ENCODE measurements around the gene RIMBP2.
"Not testable (repeated sequence)": the region's sequence is repeated elsewhere in the genome, so short reads cannot be mapped to it uniquely, and the experiment has no call there.

RIMBP2 gene

GRCh38 chr12:130739571-130739970 lies 23.5 kb upstream of the RIMBP2 start:
- DNase-seq (ENCODE audit: low read depth) = no peak

GRCh38 chr12:130738403-130738802 lies 22.3 kb upstream of the RIMBP2 start:
- not testable (repeated sequence) for DNase-seq (ENCODE audit: low read depth)

GRCh38 chr12:130737731-130738130 lies 21.6 kb upstream of the RIMBP2 start:
- DNase-seq (ENCODE audit: low read depth) = no peak

- no peak for DNase-seq (ENCODE audit: low read depth)
These were observed 13.2 kb upstream of the RIMBP2 start for GRCh38 chr12:130729344-130729743.

GRCh38 chr12:130728158-130729058 lies 12.3 kb upstream of the RIMBP2 start:
- DNase-seq (ENCODE audit: low read depth) = no peak

GRCh38 chr12:130719263-130719859 lies 3.3 kb upstream of the RIMBP2 start:
- no peak for DNase-seq (ENCODE audit: low read depth)

- no peak for DNase-seq (ENCODE audit: low read depth)
These were observed 1.7 kb upstream of the RIMBP2 start for GRCh38 chr12:130717752-130718151.

GRCh38 chr12:130716969-130717366 lies 869 bp upstream of the RIMBP2 start:
- no peak for DNase-seq (ENCODE audit: low read depth)

GRCh38 chr12:130715150-130715997 lies 725 bp downstream of the RIMBP2 start:
- no peak for DNase-seq (ENCODE audit: low read depth)

- DNase-seq (ENCODE audit: low read depth) = no peak
These were observed 1.4 kb downstream of the RIMBP2 start for GRCh38 chr12:130714591-130715149.

- DNase-seq (ENCODE audit: low read depth) = no peak
These were observed 2.0 kb downstream of the RIMBP2 start for GRCh38 chr12:130714091-130714590.

GRCh38 chr12:130713581-130713991 lies 2.5 kb downstream of the RIMBP2 start:
- DNase-seq (ENCODE audit: low read depth) = no peak

GRCh38 chr12:130712346-130713065 lies 3.6 kb downstream of the RIMBP2 start:
- no peak for DNase-seq (ENCODE audit: low read depth)

GRCh38 chr12:130711756-130712155 lies 4.3 kb downstream of the RIMBP2 start:
- no peak for DNase-seq (ENCODE audit: low read depth)

GRCh38 chr12:130710733-130711080 lies 5.4 kb downstream of the RIMBP2 start:
- no peak for DNase-seq (ENCODE audit: low read depth)

- DNase-seq (ENCODE audit: low read depth) = no peak
These were observed 5.9 kb downstream of the RIMBP2 start for GRCh38 chr12:130709971-130710732.

GRCh38 chr12:130709151-130709970 lies 6.7 kb downstream of the RIMBP2 start:
- no peak for DNase-seq (ENCODE audit: low read depth)

GRCh38 chr12:130708648-130709047 lies 7.5 kb downstream of the RIMBP2 start:
- DNase-seq (ENCODE audit: low read depth) = no peak

- DNase-seq (ENCODE audit: low read depth) = no peak
These were observed 8.6 kb downstream of the RIMBP2 start for GRCh38 chr12:130707571-130707891.
